Lower lobe of right lung (tissue), 2 donors: ENCODE results near the gene TJP3. TPM values are rescaled to one million over a fixed set of nuclear protein-coding genes. Genes with fewer than 3 reads are reported as not detected.

ENCODE experiments used
- ATAC-seq, 2 donors: fragments of 200-7000 bp; cut with Tn5 transposase; one replicate each; pipeline ENCODE4 v1.9.1; 2020 to 2022; ENCODE audit warnings: mild to moderate bottlenecking in 2 of 2, moderate library complexity in 2 of 2
- DNase-seq: peaks from one replicate; pipeline ENCODE4 v3.0.0-alpha.2; 2020
- H3K27ac ChIP-seq: fragments of 200-600 bp; one replicate; pipeline ENCODE4 v1.8.0; 2022
- H3K27me3 ChIP-seq: fragments of 200-600 bp; one replicate; pipeline ENCODE4 v1.8.0; 2022; ENCODE audit warnings: low read depth
- H3K36me3 ChIP-seq: fragments of 200-600 bp; one replicate; pipeline ENCODE4 v1.8.0; 2022; ENCODE audit warnings: mild to moderate bottlenecking
- H3K4me1 ChIP-seq: fragments of 200-600 bp; one replicate; pipeline ENCODE4 v1.8.0; 2022
- H3K4me3 ChIP-seq: fragments of 200-600 bp; one replicate; pipeline ENCODE4 v1.8.0; 2022; ENCODE audit warnings: mild to moderate bottlenecking
- H3K9me3 ChIP-seq: fragments of 200-600 bp; one replicate; pipeline ENCODE4 v1.8.0; 2022
- intact Hi-C: fragments of 100-400 bp; cut with DNase I; formaldehyde crosslinking; loops from one replicate; pipeline ENCODE4 v1.11.0; 2022
- total RNA-seq: library from RNA; stranded (reverse); fragmentation: NEBNext Ultra II Directional; extraction: Animal tissue kit (Norgen Biotek cat#: 25700); gene quantifications from one replicate; pipeline ENCODE4 v1.2.1, GENCODE V29; 2021
- TF ChIP-seq, protein P1 (sequence below): fragments of 200-600 bp; IDR thresholded peaks from one replicate; pipeline ENCODE4 v1.8.0; 2022; ENCODE audit warnings: antibody characterized with exemption, mild to moderate bottlenecking
- donor health status: DM: no; HTN: yes; CAD: no; lungs with severe emphysema.

The TJP3 gene
- total RNA-seq, 1 donor from 2014 or later = 34.4 TPM

DNA sequence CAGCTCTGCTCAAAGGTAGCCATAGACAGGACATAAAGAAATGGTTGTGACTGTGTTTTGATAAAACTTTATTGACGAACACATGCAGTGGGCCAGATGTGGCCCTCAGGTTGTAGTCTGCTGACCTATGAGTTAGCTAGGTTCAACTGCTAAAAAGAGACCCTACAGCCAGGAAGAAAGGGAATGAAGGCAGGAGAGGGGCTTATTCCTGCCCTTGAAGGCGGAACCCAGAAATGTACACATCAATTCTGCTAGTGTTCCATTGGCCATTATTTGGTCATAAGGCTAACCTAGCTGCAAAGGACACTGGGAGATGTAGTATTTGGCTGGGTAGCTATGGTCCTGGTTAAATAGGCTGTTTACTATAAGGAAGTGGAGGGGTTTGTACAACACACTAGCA is 35.3 kb downstream of the TJP3 start:
- TF ChIP-seq, protein P1, sequence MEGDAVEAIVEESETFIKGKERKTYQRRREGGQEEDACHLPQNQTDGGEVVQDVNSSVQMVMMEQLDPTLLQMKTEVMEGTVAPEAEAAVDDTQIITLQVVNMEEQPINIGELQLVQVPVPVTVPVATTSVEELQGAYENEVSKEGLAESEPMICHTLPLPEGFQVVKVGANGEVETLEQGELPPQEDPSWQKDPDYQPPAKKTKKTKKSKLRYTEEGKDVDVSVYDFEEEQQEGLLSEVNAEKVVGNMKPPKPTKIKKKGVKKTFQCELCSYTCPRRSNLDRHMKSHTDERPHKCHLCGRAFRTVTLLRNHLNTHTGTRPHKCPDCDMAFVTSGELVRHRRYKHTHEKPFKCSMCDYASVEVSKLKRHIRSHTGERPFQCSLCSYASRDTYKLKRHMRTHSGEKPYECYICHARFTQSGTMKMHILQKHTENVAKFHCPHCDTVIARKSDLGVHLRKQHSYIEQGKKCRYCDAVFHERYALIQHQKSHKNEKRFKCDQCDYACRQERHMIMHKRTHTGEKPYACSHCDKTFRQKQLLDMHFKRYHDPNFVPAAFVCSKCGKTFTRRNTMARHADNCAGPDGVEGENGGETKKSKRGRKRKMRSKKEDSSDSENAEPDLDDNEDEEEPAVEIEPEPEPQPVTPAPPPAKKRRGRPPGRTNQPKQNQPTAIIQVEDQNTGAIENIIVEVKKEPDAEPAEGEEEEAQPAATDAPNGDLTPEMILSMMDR = no peak
- intact Hi-C loops = no loop called here

DNA sequence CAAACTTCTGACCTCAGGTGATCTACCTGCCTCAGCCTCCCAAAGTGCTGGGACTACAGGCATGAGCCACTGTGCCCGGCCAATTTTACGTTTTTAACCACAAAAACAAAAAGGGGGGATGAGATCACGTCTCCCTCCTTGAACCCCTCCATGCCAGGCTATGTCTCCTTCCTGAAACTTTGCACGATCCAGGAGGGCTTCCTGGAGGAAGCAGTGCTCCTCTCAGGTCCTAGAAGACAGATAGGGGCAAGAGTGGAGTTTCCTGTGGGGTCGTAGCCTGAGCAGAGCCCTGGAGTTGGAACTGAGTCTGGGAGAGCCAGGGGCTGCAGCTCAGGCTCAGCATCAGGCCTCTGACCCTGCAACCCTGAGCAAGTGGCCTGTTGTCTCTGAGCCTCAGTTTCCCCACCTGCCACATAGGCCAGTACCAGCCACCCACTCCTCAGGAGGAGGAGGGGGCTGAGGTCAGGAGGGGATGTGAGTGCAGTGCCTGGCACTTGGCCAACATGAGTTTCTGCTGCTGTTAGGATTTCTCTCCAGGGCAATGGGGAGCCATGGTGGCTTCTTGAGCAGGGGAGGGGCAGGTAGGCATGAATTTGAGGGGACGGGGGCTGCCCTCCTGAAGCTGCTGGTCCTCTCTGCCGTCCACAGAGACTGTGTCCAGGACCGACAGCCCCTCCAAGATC is 37.3 kb downstream of the TJP3 start:
- no peak for ATAC-seq
- DNase-seq = no peak

More for the DNA sequence above, 35.3 kb downstream of the TJP3 start:
- Histone ChIP-seq H3K27me3 (no peaks in the 10 kb centered on the region), H3K4me1 (no peaks in the 10 kb centered on the region), H3K27ac (no peak overlapping the region), H3K9me3 (no peaks in the 10 kb centered on the region), H3K4me3 (no peak overlapping the region), H3K36me3 (peaks cover 16% of the 10 kb centered on the region)
- no peak for DNase-seq
- no peak for ATAC-seq

DNA sequence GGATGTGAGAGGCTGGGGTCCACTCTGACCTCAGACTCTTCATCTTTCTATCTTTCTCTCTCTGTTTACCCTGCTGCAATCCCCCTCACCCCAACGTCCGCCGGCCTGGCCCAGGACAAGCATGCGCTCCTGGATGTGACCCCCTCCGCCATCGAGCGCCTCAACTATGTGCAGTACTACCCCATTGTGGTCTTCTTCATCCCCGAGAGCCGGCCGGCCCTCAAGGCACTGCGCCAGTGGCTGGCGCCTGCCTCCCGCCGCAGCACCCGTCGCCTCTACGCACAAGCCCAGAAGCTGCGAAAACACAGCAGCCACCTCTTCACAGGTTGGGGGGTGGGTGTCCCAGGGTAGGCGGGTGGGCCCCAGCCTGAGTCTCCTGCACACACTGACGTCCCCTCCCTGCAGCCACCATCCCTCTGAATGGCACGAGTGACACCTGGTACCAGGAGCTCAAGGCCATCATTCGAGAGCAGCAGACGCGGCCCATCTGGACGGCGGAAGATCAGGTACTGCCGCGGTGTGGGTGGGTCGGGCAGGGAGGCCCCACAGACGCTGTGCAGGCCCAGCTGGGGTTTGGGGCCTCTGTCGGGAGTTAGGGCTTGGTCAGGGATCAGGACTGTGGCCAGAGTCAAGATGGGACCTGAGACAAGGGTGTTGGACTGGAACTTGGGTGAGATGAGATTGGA is 38.3 kb downstream of the TJP3 start:
- Histone ChIP-seq H3K36me3 (peaks cover 29% of the 10 kb centered on the region), H3K4me1 (no peaks in the 10 kb centered on the region), H3K4me3 (no peak overlapping the region), H3K27me3 (no peaks in the 10 kb centered on the region), H3K9me3 (no peaks in the 10 kb centered on the region), H3K27ac (no peak overlapping the region)
- TF ChIP-seq, protein P1 = no peak
- DNase-seq = no peak
- ATAC-seq = no peak
- intact Hi-C loops = no loop called here

More for the DNA sequence above, 37.3 kb downstream of the TJP3 start:
- no peak overlapping the region for H3K27ac ChIP-seq
- no peaks in the 10 kb centered on the region for H3K9me3 ChIP-seq
- H3K27me3 ChIP-seq = no peaks in the 10 kb centered on the region
- intact Hi-C loops = no loop called here
- H3K4me3 ChIP-seq = no peak overlapping the region
- H3K4me1 ChIP-seq = no peaks in the 10 kb centered on the region
- peaks cover 22% of the 10 kb centered on the region for H3K36me3 ChIP-seq
- TF ChIP-seq, protein P1 = no peak

DNA sequence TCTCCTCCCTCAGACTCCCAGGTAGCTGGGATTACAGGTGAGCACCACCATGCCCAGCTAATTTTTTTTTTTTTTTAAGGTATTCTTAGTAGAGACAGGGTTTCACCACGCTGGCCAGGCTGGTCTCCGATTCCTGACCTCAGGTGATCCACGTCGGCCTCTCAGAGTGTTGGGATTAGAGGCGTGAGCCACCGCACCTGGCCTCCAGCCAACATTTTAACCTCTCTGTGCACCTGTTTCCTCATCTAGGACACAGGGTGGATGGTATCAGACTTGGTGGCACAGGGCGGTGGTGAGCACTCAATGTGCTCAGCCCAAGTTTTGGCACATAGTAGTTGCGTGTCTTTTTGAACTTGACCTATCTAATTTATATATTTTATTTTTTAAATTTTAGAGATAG is 40.8 kb downstream of the TJP3 start:
- intact Hi-C loops = no loop called here
- TF ChIP-seq, protein P1 = no peak
- ATAC-seq (no peak), DNase-seq (no peak)
- H3K36me3 ChIP-seq = peaks cover 53% of the 10 kb centered on the region
- H3K27ac ChIP-seq = no peak overlapping the region
- no peak overlapping the region for H3K4me3 ChIP-seq
- H3K27me3 ChIP-seq = no peaks in the 10 kb centered on the region
- no peaks in the 10 kb centered on the region for H3K4me1 ChIP-seq
- no peaks in the 10 kb centered on the region for H3K9me3 ChIP-seq

DNA sequence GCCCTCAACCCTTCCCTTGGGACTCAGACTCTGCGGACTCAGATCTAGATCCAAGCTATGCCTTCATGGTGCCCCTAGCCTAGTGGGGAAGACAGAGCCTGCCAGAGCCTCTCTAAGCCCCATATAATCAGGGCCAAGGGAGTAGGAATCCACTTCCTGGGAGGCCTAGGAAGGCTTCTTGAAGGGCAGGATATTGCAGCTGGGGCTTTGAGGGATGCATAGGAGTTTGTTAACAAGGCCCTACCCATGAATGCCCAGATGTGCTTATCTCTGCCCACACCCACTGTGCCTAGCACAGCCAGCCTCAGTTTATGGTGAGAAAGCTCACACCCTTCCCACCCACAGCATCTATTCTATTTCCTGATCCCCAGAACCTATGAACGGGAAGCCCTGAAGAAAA is 42.0 kb downstream of the TJP3 start:
- Histone ChIP-seq H3K27me3 (no peaks in the 10 kb centered on the region), H3K9me3 (no peaks in the 10 kb centered on the region), H3K4me1 (no peaks in the 10 kb centered on the region), H3K36me3 (peaks cover 53% of the 10 kb centered on the region), H3K4me3 (no peak overlapping the region), H3K27ac (no peak overlapping the region)
- intact Hi-C loops = no loop called here
- ATAC-seq (no peak), DNase-seq (no peak)
- TF ChIP-seq, protein P1 = no peak
